Endothelial cell (in vitro differentiated cells): ENCODE data around the gene SECTM1. TPM values are rescaled to one million over a fixed set of nuclear protein-coding genes. Genes with fewer than 3 reads are reported as not detected.

Source experiments
- DNase-seq: peaks from one replicate; pipeline ENCODE4 v3.0.0; 2021; ENCODE audit warnings: low spot score
- H3K27ac Mint-ChIP-seq: one replicate; pipeline ENCODE4 v1.8.0; 2021; ENCODE audit warnings: mixed read lengths, inconsistent platforms; ENCODE audit not compliant: unreplicated experiment
- H3K27me3 Mint-ChIP-seq: one replicate; pipeline ENCODE4 v1.8.0; 2021; ENCODE audit warnings: mild to moderate bottlenecking, moderate library complexity, mixed read lengths, inconsistent platforms; ENCODE audit not compliant: unreplicated experiment
- H3K36me3 Mint-ChIP-seq: one replicate; pipeline ENCODE4 v1.8.0; 2021; ENCODE audit warnings: mild to moderate bottlenecking, low read depth, mixed read lengths, inconsistent platforms; ENCODE audit not compliant: unreplicated experiment
- H3K4me1 Mint-ChIP-seq: one replicate; pipeline ENCODE4 v1.8.0; 2021; ENCODE audit warnings: mild to moderate bottlenecking, mixed read lengths, inconsistent platforms; ENCODE audit not compliant: unreplicated experiment
- H3K4me3 Mint-ChIP-seq: one replicate; pipeline ENCODE4 v1.8.0; 2021; ENCODE audit warnings: mild to moderate bottlenecking, mixed read lengths, inconsistent platforms; ENCODE audit not compliant: unreplicated experiment
- H3K9me3 Mint-ChIP-seq: one replicate; pipeline ENCODE4 v1.8.0; 2021; ENCODE audit warnings: mixed read lengths, inconsistent platforms; ENCODE audit not compliant: unreplicated experiment
- CTCF ChIP-seq: fragments of 200-600 bp; sonication (generic); IDR thresholded peaks from one replicate; pipeline ENCODE4 v1.5.0; 2021; ENCODE audit warnings: antibody characterized with exemption; ENCODE audit not compliant: unreplicated experiment
- total RNA-seq: library from RNA; stranded (reverse); fragmentation: NEBNext Ultra II Directional; extraction: Animal tissue kit (Norgen Biotek cat#: 25700); gene quantifications from one replicate; pipeline ENCODE4 v1.2.1, GENCODE V29; 2021; ENCODE audit not compliant: unreplicated experiment

SECTM1 gene
- total RNA-seq, 1 donor from 2014 or later, result not detected

GRCh38 chr17:82287868-82288801, 45.4 kb downstream of the SECTM1 start:
- no peaks in the 10 kb centered on the region for H3K4me1 Mint-ChIP-seq
- no peaks in the 10 kb centered on the region for H3K9me3 Mint-ChIP-seq
- H3K27ac Mint-ChIP-seq, result no peak overlapping the region
- H3K27me3 Mint-ChIP-seq, result peaks cover 3% of the 10 kb centered on the region
- no peak overlapping the region for H3K4me3 Mint-ChIP-seq
- no peak for DNase-seq
- peaks cover 4% of the 10 kb centered on the region for H3K36me3 Mint-ChIP-seq
- TF ChIP-seq CTCF, result no peak

GRCh38 chr17:82287013-82287867, 46.3 kb downstream of the SECTM1 start:
- no peak for DNase-seq
- Mint-ChIP-seq H3K27me3 (peaks cover 3% of the 10 kb centered on the region), H3K27ac (no peak overlapping the region), H3K9me3 (no peaks in the 10 kb centered on the region), H3K4me1 (no peaks in the 10 kb centered on the region), H3K36me3 (peaks cover 4% of the 10 kb centered on the region), H3K4me3 (no peak overlapping the region)
- TF ChIP-seq CTCF, result no peak

- no peak overlapping the region for H3K4me3 Mint-ChIP-seq
- TF ChIP-seq CTCF, result no peak
- peaks cover 6% of the 10 kb centered on the region for H3K4me1 Mint-ChIP-seq
- DNase-seq, result no peak
- peaks cover 3% of the 10 kb centered on the region for H3K27me3 Mint-ChIP-seq
- H3K9me3 Mint-ChIP-seq, result no peaks in the 10 kb centered on the region
- no peak overlapping the region for H3K27ac Mint-ChIP-seq
- H3K36me3 Mint-ChIP-seq, result peaks cover 4% of the 10 kb centered on the region
Measured at GRCh38 chr17:82285141-82285540, 48.4 kb downstream of the SECTM1 start.

- Mint-ChIP-seq H3K9me3 (no peaks in the 10 kb centered on the region), H3K27me3 (peaks cover 7% of the 10 kb centered on the region), H3K27ac (no peak overlapping the region), H3K4me3 (no peak overlapping the region), H3K4me1 (peaks cover 17% of the 10 kb centered on the region), H3K36me3 (peaks cover 7% of the 10 kb centered on the region)
- DNase-seq, result no peak
- no peak for TF ChIP-seq CTCF
Measured at GRCh38 chr17:82283208-82283749, 50.3 kb downstream of the SECTM1 start.
